Activated CD8-positive, alpha-beta memory T cell treated with anti-CD3 and anti-CD28 coated beads for 4 hours (primary cell): Measurements from ENCODE around the gene CYB561D2.

Experiments used
- DNase-seq, 2 donors: peaks; one replicate each; pipeline ENCODE4 v3.0.0-alpha.2; 2020; ENCODE audit warnings: low read depth in 2 of 2

CYB561D2 gene

GRCh38 chr3:50323614-50324199 lies 27.0 kb upstream of the CYB561D2 start:
- DNase-seq: no peak

DNA sequence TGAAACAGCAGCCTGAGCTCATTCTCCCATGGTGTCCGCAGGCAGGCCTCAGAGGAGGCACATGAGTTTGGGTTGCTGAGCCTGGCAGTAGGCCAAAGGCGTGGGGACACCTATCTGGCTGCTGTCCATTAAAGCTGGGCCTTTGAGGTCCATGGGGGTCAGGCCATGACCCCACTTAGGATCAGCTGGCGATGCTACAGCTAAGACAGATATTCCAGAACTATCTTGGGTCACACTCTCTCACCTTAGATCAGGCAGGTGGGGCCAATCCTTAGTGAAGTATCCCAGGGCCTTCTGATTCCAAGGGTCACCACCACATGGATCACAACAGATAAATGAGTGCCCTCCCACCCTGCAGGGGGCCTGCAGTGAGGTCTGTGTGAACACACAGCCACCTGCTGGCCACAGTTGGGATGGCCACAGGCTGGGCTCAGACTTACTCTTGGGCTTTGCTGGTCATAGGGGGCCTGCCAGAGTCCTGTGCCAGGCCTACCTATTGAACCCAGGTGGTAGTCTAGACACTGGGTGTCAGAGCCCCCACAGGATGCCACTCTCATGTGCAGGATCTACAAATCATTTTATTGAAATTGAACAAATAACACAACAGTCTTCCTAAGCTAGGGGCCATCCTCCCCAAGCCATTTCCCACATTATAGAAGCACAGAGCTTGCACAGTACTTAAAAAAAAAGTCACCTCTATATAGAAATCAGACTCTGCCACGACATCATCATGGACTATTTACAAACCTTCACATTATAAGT lies 26.1 kb upstream of the CYB561D2 start:
- DNase-seq: no peak

GRCh38 chr3:50325113-50325480 lies 25.6 kb upstream of the CYB561D2 start:
- DNase-seq: no peak

DNA sequence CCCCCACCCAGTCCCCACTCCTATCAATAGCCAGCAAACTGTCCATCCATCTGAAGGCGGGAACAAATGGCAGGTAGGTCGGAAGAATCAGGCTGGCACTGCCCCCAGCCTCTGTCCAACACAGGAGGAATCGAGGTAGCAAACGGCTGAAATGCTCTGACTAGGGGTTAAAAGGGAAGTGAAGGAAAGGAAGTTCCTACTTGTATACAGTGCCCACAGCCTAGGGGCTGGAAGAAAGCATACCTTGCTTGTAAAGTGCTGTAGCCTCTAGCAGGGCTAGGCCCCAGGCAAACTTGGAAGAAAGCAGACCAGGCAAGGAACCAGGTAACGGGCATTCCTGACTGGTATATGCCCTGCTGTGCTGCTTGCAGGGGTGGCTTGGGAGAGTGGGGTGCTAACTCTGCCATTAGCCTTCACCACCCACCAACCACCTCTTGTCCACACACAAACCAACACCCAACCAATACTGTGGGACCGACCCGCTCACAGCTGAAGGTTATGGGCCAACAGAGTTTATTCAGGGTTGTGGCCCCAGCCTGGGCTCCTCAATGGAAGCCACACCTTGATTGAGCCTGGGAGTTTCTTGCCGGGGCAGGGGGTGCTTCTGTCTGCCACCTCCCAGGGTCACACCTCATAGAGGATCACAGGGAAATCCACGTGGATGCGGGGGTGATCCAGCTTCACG lies 25.0 kb upstream of the CYB561D2 start:
- DNase-seq: no peak

GRCh38 chr3:50326182-50326541 lies 24.5 kb upstream of the CYB561D2 start:
- DNase-seq: no peak

- DNase-seq: no peak
These were observed 23.5 kb upstream of the CYB561D2 start for GRCh38 chr3:50327129-50327528.

- peak; percentile 89 to 90 for DNase-seq
These were observed 22.5 kb upstream of the CYB561D2 start, which contains the start of gene TUSC2 for GRCh38 chr3:50327943-50328691. TSS of gene TUSC2 (minus strand) at chr3:50328223. CDS start at chr3:50328099, 124 bp downstream.

- no peak for DNase-seq
These were observed 20.3 kb upstream of the CYB561D2 start for GRCh38 chr3:50330330-50330729.

DNA sequence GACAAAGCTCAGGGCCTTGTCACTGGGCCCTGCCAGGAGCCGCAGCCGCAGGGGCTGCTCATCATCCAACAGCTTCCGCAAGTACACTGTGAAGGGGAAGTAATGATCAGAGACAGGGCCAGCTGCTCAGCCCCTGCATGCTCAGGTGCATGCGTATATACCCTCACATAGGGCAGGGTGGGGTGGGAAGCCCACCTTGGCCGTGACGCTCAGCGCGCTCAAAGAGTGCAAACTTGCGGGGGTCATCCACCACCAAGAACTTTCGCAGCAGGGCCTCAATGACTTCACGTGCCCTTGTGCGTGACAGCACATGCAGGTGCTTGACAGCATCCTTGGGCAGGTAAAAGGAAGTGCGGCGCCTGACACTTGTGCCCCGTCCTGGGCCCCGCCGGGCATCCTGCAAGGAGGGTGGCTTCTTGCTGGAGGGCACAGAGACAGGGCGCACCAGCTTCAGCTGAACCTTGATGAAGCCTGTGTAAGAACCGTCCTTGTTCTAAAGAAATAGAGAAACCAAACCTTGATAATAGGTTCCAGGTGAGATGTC lies 19.2 kb upstream of the CYB561D2 start:
- DNase-seq: no peak

DNA sequence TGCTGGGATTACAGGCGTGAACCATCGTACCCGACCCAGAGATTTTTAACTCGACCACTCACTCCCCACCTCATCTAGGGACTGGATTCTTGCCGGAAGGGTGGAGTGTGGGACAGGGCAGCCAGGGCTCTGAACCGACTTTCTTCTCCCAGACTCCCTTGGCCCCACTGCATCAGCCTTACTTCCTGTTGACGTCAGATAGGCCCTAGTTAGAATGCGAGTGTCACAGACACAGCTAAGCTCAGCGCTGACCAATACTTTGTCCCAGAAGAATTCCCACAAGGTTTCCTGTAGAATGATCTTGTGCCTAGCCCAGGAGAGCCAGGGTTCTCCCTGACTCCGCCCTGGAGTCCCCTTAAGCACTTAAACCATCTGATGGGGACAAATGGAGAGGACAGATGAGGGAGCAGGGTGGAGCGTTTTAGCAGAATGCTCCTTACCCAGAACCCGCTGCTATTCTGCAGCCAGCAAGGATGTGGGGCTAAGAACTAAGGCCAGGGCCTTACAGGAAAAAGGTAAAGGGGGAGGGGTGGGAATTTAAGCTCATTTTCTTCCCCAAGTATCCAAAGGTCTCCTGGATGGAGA lies 16.8 kb upstream of the CYB561D2 start:
- no peak for DNase-seq

- DNase-seq: no peak
These were observed 16.2 kb upstream of the CYB561D2 start for GRCh38 chr3:50334339-50335075.

DNA sequence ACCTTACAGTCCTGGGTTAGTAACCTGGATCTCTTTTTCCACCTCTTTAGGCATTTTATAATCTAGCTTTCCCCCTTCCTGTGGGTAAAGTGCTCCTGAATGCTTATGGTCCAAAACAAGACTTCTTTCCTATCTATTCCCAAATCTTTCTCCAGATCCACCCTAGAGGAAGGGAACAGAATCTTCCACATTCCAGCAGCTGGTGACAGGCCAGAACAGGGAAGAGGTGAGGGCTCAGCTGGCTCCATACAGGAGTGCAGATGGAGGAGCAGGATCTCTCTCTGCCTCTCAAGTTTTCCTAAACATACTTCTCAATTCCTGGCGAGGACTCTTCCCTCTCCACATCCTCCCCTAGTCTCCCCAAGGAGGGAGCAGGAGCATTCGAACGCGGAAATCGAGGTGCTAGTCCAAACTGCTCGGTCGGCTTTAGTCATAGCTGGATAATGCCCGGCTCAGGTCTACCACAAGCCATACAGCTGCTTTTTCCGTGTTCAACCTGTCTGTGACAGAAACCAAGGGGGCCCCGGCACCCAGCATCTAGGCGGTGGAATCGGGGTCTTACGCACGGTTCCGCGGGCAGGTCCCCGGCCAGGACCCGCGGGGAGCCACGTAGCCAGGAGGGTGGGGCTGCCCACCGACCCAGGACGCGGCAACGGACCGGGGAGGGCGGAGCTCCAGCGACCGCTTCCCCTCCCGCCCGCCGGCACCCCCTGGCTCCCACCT lies 14.0 kb upstream of the CYB561D2 start:
- no peak for DNase-seq

DNA sequence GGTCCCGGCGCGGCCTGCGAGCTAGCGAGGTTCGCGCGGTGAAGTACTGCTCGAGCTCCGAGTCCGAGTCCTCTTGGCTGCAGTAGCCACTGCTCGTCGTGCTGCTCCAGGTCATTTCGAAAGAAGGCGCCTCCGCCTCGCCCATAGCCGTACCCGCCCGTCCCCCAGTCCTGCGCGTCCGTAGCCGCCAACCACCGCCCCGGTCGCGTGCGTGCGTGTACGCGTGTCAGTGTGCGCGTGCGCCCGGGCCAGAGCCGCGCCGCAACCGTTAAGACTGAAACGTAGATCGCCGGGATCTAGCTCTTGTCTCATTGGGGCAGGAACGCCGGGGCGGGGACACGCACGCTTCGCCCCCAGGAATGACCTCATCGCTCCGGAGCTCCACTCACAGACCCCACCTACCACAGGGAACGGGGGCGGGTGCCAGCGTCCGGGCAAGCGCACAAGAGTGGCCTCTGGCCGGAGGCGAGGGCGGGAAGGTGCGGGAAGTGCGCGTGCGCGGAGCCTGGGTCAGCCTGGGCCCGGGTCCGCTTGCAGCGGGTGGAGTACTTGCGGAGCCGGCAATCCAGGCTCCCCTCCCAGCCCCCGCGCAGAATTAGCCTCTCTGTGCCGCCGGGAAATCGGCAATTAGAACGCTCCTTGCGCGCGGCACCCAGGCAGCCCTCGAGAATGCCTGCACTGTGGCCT lies 13.3 kb upstream of the CYB561D2 start:
- peak; percentile 89 to 93 for DNase-seq

- no peak for DNase-seq
These were observed 11.7 kb upstream of the CYB561D2 start for GRCh38 chr3:50338965-50339364.

DNA sequence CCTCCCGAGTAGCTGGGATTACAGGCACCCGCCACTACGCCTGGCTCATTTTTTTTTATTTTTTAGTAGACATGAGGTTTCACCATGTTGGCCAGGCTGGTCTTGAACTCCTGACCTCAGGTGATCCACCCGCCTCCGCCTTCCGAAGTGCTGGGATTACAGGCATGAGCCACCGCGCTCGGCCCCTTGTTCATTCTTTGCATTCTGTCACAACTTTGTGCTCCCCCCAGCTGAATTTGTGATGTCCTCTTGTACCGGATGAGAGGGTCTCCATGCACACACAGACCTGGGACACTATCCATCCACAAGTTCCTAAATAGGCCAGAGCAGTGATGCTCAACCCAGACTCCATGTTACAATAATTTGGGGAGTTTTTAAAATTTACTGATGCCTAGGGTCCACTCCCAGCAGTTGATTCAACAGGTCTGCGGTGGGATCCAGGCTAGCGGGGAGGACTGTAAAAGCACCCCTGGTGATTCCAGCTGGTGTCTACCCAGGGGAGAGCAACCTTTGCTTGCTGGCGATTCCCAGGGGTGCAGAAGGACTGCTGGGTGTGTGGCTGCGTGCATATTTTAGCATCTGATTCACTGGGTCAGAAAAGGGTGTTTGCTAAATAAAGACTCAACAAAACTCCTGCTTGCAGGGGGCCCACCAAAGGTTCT lies 11.0 kb upstream of the CYB561D2 start:
- no peak for DNase-seq

DNA sequence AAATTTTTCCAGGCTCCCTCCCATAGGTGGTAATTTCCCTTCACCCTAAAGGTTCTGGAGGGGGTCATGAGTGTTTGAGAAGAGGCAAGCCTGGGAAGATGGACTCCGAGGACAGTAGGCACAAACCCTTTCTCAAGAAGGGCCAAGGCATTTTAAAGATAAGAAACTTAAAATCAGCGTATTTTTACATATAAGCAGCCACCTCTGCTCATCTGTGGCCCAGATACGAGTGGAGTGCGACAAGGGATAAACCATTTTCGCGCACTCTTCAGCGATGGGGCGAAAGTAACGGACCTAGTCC lies 10.6 kb upstream of the CYB561D2 start:
- no peak for DNase-seq

GRCh38 chr3:50340448-50341329 lies 10.0 kb upstream of the CYB561D2 start, which contains the start of gene RASSF1:
TSS of gene RASSF1 (minus strand) at chr3:50340836. CDS start at chr3:50340805, 31 bp downstream.
- DNase-seq: peak in 1 of 2 donors; percentile 41

DNA sequence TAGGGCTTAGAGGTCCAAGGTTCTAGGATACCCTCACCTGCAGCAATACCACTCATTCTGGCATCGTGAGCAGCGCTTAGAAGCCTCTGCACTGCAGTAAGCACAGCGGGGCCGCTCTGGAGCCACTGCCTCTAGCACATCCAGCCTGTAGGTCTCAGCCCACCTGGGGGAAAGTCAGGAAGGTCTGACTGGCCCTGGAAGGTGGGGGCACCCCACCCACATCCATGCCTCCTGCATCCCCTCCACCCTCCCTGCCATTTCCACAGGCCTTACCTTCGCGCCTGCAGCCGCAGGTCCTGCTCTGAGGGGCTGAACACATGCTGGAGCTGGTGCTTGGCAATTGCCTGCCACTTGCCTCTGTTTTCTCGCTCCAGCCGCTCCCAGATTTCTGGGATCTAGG lies 9.1 kb upstream of the CYB561D2 start:
- DNase-seq: no peak
